Activated CD8-positive, alpha-beta memory T cell treated with anti-CD3 and anti-CD28 coated beads for 1 hour (primary cell): ENCODE measurements around the gene DNAAF1.
A peak's percentile ranks its signal among the peaks of the same experiment; 100 is the strongest.
"Not testable (repeated sequence)": the region's sequence is repeated elsewhere in the genome, so short reads cannot be mapped to it uniquely, and the experiment has no call there.

Experiments used
- DNase-seq, 2 donors: peaks; one replicate each; pipeline ENCODE4 v3.0.0-alpha.2; 2020; ENCODE audit warnings: low read depth in 1 of 2; ENCODE audit errors: extremely low read depth in 1 of 2

DNAAF1 gene

DNA sequence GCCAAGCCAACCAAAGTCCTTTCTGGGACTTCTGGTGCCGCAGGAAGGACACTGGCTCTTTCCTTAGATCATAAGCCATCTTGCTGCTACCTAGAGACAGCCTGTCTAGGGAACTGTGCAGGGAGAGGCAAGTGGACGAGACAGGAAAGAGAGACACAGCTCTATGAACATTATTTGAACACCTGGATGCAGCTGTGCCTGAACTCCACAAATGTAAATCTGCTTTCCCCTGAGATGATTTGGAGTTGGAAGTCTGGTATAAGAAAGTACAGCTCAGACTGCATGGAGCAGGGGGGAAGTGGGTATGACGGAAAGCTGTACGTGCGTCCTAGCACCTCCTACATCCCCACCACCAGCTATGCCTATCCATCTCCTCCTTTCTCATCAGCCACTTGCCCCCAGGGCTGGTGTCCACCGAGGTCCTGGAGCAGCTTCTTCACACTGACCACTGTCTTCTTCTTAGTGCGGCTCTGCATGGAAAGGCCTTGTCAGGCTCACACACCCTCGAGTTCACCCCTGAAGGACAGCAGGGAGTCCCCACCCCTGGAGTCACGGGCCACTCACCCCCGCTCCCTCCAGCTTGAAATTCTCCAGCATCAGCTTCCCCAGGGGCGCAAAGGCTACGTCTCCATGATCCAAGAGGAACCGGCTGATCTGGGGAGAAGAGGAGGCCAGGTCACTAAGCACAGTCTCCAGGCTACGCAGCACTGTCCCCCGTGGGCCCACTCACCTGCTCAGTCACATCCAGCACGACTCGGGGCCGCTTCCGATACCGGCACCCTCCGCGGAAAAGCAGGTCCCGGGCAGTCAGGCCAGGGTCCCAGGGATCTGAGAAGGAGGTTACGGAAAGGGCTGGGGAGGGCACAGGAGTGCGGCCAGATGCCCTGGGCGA is 37.8 kb downstream of the DNAAF1 start:
- no peak for DNase-seq

DNA sequence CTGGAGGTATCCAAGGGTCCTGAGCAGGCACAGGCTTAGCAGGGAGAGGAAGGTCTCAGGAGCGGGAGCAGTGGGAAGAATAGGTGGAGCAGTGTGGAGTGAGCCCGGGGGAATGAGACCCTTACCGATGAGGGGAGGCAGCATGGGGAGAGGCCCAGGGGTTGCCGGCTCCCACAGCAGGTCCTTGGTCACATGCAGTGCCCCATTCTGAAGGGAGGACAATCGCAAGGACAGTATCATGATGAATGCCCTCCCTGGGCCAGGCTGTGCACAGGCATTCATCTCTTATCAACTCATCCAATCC is 38.4 kb downstream of the DNAAF1 start:
- DNase-seq: no peak

DNA sequence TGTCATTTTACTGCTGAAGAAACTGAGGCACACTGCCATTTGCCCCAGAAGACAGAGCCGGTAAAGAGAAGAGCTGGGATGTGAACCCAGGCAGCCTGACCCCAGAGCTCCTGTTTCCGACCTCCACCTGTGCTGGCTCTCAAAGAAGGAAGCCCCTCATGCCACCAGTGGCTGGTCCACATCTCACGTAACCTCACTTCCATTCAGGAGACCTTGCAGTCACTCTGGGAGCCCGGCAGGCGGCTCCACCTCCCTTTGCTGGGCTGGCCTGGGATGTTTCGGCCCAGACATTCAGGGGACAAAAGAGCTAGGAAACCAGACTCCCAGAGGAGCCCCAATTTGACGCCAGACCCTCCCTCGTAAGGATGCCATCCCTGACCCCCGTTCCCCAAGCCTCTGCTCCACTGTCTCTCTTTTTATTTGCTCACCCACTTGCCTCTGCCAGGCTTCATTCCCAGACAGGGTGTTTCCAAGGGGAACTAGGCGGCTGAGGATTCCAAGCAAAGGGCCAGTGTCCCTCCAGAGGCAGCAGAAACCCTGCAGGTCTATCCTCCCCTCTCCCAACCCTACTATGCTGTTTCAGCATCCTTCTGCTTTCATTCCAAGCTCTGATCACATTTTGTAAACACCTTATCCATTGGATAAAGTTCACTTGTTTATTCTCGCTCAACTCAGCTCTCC is 38.9 kb downstream of the DNAAF1 start:
- DNase-seq: no peak

DNA sequence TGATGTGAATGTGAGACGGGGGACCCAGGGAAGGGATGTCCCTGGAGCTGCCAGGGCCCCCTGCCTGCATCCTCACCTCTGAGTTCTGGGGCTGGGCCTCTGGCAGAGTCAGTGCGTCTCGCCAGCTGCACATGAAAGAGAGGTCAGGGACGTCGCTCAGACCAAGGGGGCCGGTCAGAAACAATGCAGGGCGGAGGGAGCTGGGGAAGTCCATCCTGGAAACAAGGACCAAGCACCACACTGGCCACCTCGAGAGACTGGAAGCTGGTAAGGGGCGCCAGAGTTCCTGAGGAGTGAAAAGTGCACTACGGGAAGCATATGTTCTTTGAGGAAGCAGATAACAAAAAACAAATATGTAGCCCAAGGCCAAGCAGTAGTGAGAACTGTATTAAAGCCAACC is 39.7 kb downstream of the DNAAF1 start:
- DNase-seq: no peak

DNA sequence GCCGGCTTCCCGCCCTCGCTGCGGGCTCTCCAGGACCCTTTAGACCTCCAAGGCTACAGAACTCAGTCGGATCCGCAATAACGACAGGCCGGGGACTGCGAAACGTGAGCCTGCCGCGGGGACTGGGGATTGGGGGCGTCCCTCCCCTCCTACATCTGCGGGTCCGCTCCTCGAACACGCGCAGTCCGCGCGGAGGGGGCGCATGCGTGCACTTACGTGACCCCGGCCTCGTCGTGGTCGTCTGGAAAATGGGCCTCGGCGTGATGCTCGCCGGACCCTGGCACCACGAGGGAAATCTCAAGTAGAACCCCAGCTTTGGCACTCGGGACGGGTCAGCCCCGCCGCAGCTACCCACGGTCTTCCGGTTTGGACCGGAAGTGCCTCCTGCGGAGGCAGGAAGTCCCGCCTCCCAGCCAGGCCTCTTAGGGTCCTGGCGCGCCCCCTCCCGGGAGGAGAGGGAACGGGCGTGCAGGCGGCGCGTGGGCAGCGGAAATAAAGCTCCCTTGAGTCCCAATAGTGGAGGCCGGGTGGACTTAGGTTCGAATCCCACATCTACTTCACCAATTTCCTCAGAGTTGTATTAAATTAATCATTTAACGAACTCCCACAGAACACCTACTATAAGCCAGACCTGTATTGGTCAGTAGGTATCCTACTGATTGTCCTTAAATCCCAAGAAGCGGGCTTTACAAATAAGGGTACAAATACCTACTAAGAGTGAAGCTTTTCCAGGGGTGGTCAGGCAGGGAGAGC is 41.8 kb downstream of the DNAAF1 start, which contains the start of gene TAF1C:
Gene TAF1C (minus strand): TSS at position 373 of the 753 bp plus-strand sequence. CDS start 2,069 bp downstream, outside the sequence.
- DNase-seq: peak; percentile 65 to 86

DNA sequence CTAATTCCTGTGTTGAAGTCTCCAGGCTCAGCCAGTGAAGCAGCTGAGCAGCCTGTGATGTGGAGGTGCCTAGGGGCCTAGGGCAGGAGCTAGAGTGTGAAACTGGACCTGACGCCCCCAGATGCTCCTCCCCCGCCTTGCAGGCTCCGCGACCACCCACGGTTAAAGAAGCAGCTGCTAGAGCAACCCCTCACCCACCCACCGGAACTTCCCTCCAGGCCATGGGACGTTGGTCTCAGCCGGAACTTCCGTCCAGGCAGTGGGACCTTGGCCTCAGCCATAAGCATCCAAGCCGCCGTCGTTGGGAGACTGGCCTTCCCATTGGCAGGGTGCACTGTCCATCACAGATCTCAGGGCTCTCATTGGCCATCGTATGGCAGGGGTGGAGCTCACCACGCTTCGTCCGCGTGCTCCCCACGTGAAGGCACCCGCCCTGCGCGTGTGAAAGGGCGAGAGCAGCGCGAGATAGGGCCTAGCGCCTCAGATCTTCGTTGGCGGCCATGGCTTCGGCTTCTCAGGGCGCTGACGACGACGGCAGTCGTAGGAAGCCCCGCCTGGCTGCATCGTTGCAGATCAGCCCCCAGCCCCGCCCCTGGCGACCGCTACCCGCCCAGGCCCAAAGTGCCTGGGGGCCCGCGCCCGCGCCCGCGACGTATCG is 45.8 kb downstream of the DNAAF1 start, which contains the start of gene ADAD2:
Gene ADAD2 (plus strand): TSS at position 427 of the 658 bp plus-strand sequence. CDS start 74 bp downstream, at position 501.
- no peak for DNase-seq

DNA sequence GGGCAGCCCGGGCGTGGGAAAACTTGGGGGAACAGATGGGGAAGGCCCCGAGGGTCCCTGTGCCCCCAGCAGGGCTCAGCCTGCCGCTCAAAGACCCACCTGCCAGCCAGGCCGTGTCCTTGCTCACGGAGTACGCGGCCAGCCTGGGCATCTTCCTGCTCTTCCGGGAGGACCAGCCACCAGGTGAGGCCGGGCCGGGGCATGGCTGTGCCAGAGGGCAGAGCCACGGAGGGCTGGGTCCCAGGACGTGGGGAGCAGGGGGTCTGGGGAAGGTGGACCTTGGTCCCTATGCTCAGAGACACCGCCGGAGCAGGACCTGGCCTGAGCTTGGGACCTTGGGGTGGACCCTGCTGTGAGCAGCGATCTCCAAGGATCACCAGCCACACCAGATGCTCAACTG is 46.4 kb downstream of the DNAAF1 start:
- no peak for DNase-seq

DNA sequence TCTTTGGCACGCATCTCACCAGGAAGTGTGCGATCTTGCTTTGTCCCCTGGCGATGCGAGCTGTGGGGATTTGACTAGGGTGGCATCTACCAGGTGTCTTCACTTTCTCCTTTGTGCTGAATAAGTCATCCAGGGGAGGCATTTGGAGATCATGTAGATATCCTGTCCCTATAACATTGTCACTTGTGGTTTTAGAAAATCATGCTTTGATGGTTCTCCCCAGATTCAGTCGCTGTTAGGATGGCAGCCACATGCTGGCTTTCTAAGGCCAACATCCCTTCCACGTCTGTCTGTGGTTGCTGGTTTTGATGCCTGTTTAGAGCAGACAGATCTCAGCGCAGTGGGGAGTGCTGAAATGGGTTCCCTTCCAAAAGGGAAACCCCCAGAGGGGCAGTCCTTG is 48.4 kb downstream of the DNAAF1 start:
- no peak for DNase-seq

DNA sequence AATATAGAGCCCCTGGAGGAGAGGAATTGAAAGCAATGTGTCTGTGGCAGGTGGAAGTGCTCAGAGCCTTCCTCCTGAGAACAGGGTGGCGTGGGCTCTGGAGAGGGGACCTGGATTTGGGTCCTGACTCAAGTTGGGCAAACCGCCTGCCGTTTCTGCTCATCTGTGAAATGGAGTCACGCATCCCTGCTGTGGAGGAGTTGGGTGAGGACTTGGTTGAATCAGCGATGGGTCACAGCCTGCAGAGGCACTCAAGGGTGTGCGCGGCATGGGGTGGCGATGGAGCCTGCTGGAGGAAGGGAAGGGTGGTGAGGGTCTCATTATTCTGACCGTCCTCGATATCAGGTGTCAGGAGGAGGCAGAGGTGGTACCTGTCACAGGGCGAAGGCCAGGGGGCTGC is 48.9 kb downstream of the DNAAF1 start:
- no peak for DNase-seq

DNA sequence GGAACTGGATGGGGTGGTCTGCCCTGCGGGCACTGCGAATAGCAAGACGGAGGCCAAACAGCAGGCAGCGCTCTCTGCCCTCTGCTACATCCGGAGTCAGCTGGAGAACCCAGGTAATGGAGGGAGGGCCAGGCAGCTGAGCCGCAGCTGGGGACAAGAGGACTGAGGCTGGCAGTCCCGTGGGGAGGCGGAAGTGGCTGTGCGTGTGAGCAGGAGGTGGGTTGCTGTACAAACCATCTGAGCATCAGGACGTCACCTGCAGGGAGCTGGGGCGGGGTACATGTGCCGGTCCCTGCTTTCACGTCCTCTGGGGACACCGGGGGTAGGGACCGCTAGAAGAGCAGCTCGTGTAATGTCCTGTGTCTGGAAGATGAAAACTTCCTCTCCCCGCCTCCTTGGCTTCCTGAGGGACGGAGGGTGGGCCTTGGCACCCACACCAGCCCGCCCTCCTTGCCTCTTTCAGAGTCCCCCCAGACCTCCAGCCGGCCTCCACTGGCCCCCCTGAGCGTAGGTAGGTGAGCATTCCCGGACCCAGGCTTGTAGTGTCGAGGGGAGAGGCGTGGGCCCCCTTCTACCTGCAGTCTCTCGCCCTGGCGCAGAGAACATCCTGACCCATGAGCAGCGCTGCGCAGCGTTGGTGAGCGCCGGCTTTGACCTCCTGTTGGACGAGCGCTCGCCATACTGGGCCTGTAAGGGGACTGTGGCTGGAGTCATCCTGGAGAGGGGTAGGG is 49.5 kb downstream of the DNAAF1 start:
- DNase-seq: no peak

DNA sequence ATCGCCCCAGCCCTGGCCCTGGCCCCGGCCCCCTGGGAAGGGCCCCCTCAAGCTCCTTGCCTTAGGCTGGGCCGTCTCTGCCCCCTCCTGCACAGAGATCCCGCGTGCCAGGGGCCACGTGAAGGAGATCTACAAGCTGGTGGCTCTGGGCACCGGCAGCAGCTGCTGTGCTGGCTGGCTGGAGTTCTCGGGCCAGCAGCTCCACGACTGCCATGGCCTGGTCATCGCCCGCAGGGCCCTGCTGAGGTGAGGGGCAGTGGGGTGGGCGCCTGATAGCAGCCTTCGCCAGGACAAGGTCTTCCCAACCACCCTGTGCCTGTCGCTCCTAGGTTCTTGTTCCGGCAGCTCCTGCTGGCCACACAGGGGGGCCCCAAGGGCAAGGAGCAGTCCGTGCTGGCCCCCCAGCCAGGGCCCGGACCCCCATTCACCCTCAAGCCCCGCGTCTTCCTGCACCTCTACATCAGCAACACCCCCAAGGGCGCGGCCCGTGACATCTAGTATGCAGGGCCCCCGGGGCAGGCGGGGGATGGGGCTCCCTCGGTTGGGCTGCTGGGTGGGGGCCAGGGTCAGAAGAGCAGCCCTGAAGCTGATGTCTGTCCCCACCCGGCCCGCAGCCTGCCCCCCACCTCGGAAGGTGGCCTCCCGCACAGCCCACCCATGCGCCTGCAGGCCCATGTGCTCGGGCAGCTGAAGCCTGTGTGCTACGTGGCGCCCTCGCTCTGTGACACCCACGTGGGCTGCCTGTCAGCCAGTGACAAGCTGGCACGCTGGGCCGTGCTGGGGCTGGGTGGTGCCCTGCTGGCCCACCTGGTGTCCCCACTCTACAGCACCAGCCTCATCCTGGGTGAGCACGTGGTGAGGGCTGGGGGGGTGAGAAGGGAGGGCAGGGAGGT is 50.3 kb downstream of the DNAAF1 start:
- no peak for DNase-seq

DNA sequence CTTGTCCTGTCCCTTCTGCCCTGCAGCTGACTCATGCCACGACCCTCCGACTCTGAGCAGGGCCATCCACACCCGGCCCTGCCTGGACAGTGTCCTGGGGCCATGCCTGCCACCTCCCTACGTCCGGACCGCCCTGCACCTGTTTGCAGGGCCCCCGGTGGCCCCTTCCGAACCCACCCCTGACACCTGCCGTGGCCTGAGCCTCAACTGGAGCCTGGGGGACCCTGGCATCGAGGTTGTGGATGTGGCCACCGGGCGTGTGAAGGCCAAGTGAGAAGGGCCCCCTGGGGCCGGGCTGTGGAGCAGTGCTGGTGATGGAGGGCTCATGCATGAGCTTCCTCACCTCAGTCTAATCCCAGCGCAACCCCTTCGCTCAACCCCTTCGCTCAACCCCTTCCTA is 51.0 kb downstream of the DNAAF1 start:
- DNase-seq: no peak

DNA sequence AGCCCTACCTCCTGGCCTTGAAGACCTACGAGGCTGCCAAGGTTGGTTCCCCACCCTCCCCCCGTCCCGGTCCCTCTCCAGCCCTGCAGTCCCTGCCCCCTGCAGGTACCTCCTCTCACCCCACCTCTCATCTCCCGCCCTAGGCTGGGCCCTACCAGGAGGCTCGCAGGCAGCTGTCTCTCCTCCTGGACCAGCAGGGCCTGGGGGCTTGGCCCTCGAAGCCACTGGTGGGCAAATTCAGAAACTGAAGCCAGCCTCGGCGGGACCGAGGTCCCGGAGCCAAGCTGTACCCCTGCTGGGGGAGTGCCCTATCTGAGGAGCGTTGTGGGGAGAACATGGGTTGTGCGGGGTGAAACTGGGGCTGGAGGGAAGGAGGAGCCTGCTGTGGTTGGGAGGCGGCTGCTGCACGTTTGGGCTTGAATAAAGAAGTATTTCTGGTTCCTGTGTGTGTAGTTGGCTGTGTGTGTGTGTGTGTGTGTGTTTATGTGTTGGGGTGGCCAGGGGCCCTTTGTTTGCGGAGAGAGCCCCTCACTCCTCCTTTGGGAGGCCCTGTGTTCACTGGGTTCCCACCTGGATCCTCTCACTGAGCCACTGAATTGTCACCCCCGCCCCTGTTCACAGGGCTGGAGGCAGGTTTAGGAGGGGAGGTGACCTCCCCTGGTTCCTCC is 51.8 kb downstream of the DNAAF1 start:
- no peak for DNase-seq

DNA sequence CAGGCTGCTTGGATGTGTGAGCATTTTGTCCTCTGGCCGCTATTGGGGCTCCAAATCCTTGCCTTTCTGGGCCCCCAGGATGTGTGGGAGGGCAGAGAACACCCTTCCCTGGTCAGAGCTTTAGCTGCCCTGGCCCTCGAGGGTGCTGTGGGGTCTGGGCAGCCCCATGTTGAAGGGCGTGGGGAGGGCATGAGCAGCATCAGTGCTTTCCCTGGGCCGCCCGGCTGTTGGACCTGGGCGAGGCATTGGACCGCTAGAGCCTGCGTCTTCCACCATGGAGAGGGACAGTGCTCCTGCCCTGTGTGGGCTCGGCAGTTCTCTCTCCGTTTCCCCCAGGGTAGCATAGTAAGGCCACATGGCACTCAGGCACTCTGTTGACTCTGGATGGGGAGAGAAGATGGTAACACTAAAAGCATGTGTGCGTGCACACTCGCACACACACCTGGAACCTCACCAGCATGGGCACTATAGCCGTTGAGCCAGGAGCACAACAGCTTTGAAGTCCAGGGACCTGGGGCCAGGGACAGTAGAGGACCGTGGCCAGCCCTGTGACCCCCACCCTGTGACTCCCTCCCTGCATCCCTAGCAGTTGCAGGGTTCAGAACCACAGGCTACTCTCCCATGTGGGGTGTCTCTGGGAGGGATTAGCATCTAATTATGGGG is 52.5 kb downstream of the DNAAF1 start:
- no peak for DNase-seq

DNA sequence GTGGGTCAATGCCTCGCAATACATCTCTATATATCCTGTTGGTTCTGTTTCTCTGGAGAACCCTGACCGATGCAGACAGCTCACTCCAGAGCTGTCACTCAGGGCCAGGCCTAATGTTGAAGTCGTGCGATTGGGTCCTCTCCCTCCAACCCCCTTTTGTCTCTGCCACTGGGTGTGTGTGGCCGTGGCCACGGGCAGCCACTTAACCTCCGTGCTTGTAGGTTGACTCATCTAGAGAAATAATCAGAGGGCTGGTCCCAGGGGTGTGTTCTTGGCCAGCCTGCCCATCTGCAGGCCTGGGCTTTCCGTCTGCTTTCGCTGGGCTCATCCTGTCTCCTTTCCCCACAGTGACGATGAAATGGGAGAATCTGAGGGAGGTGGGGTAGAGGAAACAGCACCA is 53.3 kb downstream of the DNAAF1 start:
- no peak for DNase-seq

DNA sequence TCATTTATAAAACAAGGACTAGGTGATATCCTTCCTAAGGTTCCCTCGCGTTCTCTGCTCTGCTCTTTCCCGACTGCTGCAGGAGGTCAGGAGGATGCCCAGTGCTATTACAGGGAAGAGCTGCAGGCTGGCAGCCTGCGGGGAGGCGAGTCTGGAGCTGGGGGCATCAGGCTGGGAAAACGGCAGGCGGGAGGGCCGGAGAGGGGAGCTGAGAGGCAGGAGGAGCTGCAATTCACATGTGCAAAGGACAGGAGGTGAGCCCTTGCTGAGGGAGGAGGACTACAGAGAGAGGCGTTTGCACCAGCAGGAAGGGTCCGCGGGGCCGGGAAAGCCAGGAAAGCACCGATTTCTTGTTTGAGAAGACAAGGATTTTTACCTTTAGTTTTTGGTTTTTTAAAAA is 54.0 kb downstream of the DNAAF1 start:
- DNase-seq: no peak

DNA sequence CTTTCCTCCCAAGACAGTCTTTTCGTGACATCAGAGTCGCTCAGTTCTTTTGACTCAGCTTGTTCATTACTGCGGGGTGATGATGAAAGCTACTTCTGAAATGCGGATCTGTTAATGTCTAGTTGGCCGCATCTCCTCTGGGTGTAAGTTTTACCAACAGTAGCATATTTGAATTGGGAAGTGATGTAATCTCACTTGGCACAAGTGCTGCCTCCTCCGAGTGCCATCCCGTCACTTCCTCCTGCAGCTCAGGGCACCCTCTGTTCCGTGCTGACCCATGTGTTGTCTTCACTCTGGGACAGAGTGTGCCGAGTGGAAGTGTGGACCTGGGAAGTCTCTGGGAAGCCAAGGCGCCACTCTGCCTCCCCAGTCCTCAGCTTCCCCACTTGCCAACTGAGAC is 54.8 kb downstream of the DNAAF1 start:
- no peak for DNase-seq

DNA sequence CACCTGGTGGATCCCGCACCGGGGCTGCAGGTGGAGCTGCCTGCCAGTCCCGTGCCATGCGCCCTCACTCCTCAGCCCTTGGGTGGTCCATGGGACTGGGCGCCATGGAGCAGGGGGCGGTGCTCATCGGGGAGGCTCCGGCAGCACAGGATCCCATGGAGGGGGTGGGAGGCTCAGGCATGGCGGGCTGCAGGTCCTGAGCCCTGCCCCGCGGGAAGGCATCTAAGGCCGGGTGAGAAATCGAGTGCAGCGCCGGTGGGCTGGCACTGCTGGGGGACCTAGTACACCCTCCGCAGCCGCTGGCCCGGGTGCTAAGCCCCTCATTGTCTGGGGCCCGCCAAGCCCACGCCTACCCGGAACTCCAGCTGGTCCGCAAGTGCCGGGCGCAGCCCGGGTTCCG is 59.4 kb downstream of the DNAAF1 start:
- not testable (repeated sequence) for DNase-seq
